HEK293 (cell line): ENCODE results near the gene LETM1.

Experiments
- CTCF ChIA-PET: fragments of 350-600 bp; formaldehyde crosslinking; extraction: SDS; loops from one replicate; lab custom pipeline; 2021; ENCODE audit warnings: antibody characterized with exemption; lab: Yijun Ruan, JAX
- POLR2A ChIA-PET: fragments of 300-600 bp; formaldehyde crosslinking; extraction: SDS; loops from one replicate; lab custom pipeline; 2020; ENCODE audit warnings: antibody characterized with exemption, inconsistent platforms; lab: Yijun Ruan, JAX
- H3K27ac ChIP-seq: fragments of 200-500 bp; sonication (Bioruptor generic); 2 replicates; pipeline ENCODE4 v1.5.1; 2014; ENCODE audit warnings: low read depth, low read length, control low read depth, inconsistent platforms; ENCODE audit errors: extremely low read depth
- H3K36me3 ChIP-seq, 2 experiments: fragments of 200-500 bp in 1 of 2; sonication (Bioruptor generic) in 1 of 2; 1 replicate in 1 of 2; 2 replicates in 1 of 2; pipeline ENCODE4 v1.5.1; 2014 to 2017; ENCODE audit warnings: inconsistent platforms in 2 of 2, low read length in 2 of 2; ENCODE audit not compliant: control insufficient read depth in 2 of 2, insufficient read depth in 1 of 2
- H3K4me1 ChIP-seq: fragments of 200-500 bp; sonication (Bioruptor generic); 2 replicates; pipeline ENCODE4 v1.5.1; 2014; ENCODE audit warnings: mild to moderate bottlenecking, low read length, inconsistent platforms; ENCODE audit not compliant: control insufficient read depth, insufficient read depth
- H3K4me3 ChIP-seq: 2 replicates; pipeline ENCODE4 v1.5.1; 2011; ENCODE audit warnings: low read depth, mild to moderate bottlenecking, control low read depth, low read length, moderate library complexity
- H3K9me3 ChIP-seq: fragments of 200-500 bp; sonication (Bioruptor generic); 2 replicates; pipeline ENCODE4 v1.5.1; 2014; ENCODE audit warnings: low read depth, low read length, inconsistent platforms; ENCODE audit not compliant: control insufficient read depth, insufficient read depth
- CTCF ChIP-seq: fragments of 450-650 bp; formaldehyde crosslinking; IDR thresholded peaks from 2 replicates; pipeline ENCODE4 v1.5.1; 2016; ENCODE audit warnings: missing biosample characterization, missing genetic modification characterization
- GLIS2 ChIP-seq: fragments of 450-650 bp; formaldehyde crosslinking; IDR thresholded peaks from 2 replicates; pipeline ENCODE4 v1.5.1; 2016; ENCODE audit warnings: missing biosample characterization, missing genetic modification characterization
- HIC1 ChIP-seq: fragments of 450-650 bp; formaldehyde crosslinking; IDR thresholded peaks from 2 replicates; pipeline ENCODE4 v1.5.1; 2016; ENCODE audit warnings: missing biosample characterization, missing genetic modification characterization
- KLF10 ChIP-seq: fragments of 450-650 bp; IDR thresholded peaks from 2 replicates; pipeline ENCODE4 v1.5.1; 2018; ENCODE audit warnings: missing biosample characterization, mild to moderate bottlenecking, missing genetic modification characterization
- ZBTB17 ChIP-seq: fragments of 450-650 bp; formaldehyde crosslinking; IDR thresholded peaks from 2 replicates; pipeline ENCODE4 v1.5.1; 2016; ENCODE audit warnings: missing biosample characterization, missing genetic modification characterization
- ZBTB48 ChIP-seq: fragments of 450-650 bp; formaldehyde crosslinking; IDR thresholded peaks from 2 replicates; pipeline ENCODE4 v1.5.1; 2016; ENCODE audit warnings: missing biosample characterization, missing genetic modification characterization
- ZBTB7A ChIP-seq: fragments of 450-650 bp; formaldehyde crosslinking; IDR thresholded peaks from 2 replicates; pipeline ENCODE4 v1.5.1; 2016; ENCODE audit warnings: low read depth, missing biosample characterization, missing genetic modification characterization
- ZBTB8A ChIP-seq: fragments of 450-650 bp; formaldehyde crosslinking; IDR thresholded peaks from 2 replicates; pipeline ENCODE4 v1.5.1; 2016; ENCODE audit warnings: missing biosample characterization, missing genetic modification characterization
- ZFP37 ChIP-seq: fragments of 450-650 bp; formaldehyde crosslinking; IDR thresholded peaks from 2 replicates; pipeline ENCODE4 v1.5.1; 2016; ENCODE audit warnings: missing biosample characterization, missing genetic modification characterization
- ZNF10 ChIP-seq: fragments of 450-650 bp; formaldehyde crosslinking; IDR thresholded peaks from 2 replicates; pipeline ENCODE4 v1.5.1; 2017; ENCODE audit warnings: missing biosample characterization, missing genetic modification characterization
- ZNF391 ChIP-seq: fragments of 450-650 bp; formaldehyde crosslinking; IDR thresholded peaks from 2 replicates; pipeline ENCODE4 v1.5.1; 2016; ENCODE audit warnings: low read depth, missing biosample characterization, missing genetic modification characterization, borderline replicate concordance
- ZNF423 ChIP-seq: fragments of 450-650 bp; formaldehyde crosslinking; IDR thresholded peaks from 2 replicates; pipeline ENCODE4 v1.5.1; 2016; ENCODE audit warnings: missing biosample characterization, missing genetic modification characterization
- ZNF501 ChIP-seq: fragments of 450-650 bp; formaldehyde crosslinking; IDR thresholded peaks from 2 replicates; pipeline ENCODE4 v1.5.1; 2016; ENCODE audit warnings: missing biosample characterization, missing genetic modification characterization
- ZNF600 ChIP-seq: fragments of 450-650 bp; formaldehyde crosslinking; IDR thresholded peaks from 2 replicates; pipeline ENCODE4 v1.5.1; 2016; ENCODE audit warnings: missing biosample characterization, missing genetic modification characterization
- ZNF654 ChIP-seq: fragments of 450-650 bp; formaldehyde crosslinking; IDR thresholded peaks from 2 replicates; pipeline ENCODE4 v1.5.1; 2016; ENCODE audit warnings: low read depth, missing biosample characterization, missing genetic modification characterization
- ZNF704 ChIP-seq: fragments of 450-650 bp; formaldehyde crosslinking; IDR thresholded peaks from 2 replicates; pipeline ENCODE4 v1.5.1; 2016; ENCODE audit warnings: missing biosample characterization, missing genetic modification characterization
- ZSCAN30 ChIP-seq: fragments of 450-650 bp; IDR thresholded peaks from 2 replicates; pipeline ENCODE4 v1.5.1; 2018; ENCODE audit warnings: missing biosample characterization, mild to moderate bottlenecking, missing genetic modification characterization, moderate library complexity
- ZXDB ChIP-seq: fragments of 450-650 bp; formaldehyde crosslinking; IDR thresholded peaks from 2 replicates; pipeline ENCODE4 v1.5.1; 2016; ENCODE audit warnings: missing biosample characterization, missing genetic modification characterization

Gene LETM1

GRCh38 chr4:1809754-1810502, 46.0 kb downstream of the LETM1 start:
- POLR2A ChIA-PET, result interaction anchor here (2.8 kb wide), 1 partner anchor 61 kb away, joined by 7 read pairs; no protein-coding TSS in a partner anchor
- TF ChIP-seq ZNF704 (no peak), ZBTB8A (tag by site-specific recombination) (peak; percentile 76), ZSCAN30 (peak; percentile 49; the same call in 1 of the 2 replicates), ZNF423 (tag by site-specific recombination) (peak; percentile 64), ZNF10 (0 out of 2 replicates have a peak, but pooled peaks have one; percentile 33), CTCF (tag by site-specific recombination) (peak; percentile 95), KLF10 (tag by site-specific recombination) (no peak), ZNF600 (tag by site-specific recombination) (no peak), GLIS2 (tag by site-specific recombination) (peak; percentile 66), ZBTB7A (tag by site-specific recombination) (0 out of 2 replicates have a peak, but pooled peaks have one; percentile 29), ZNF501 (0 out of 2 replicates have a peak, but pooled peaks have one; percentile 36), ZBTB17 (tag by site-specific recombination) (0 out of 2 replicates have a peak, but pooled peaks have one; percentile 12), ZFP37 (tag by site-specific recombination) (no peak), HIC1 (tag by site-specific recombination) (peak; percentile 92), ZNF391 (tag by site-specific recombination) (0 out of 2 replicates have a peak, but pooled peaks have one; percentile 41), ZXDB (tag by site-specific recombination) (0 out of 2 replicates have a peak, but pooled peaks have one; percentile 25), ZNF654 (peak; percentile 62), ZBTB48 (tag by site-specific recombination) (peak; percentile 59; the same call in 1 of the 2 replicates)
- TF ChIP-seq, all 188 proteins: peak for 14
- CTCF ChIA-PET, result interaction anchor here (0.6 to 7.9 kb wide), 18 partner anchors 8 to 148 kb away, joined by 3 to 148 read pairs (median 5); no protein-coding TSS in a partner anchor

More at GRCh38 chr4:1809754-1810502, 46.0 kb downstream of the LETM1 start:
- H3K4me3 ChIP-seq, result no peak overlapping the region
- H3K4me1 ChIP-seq, result no peaks in the 10 kb centered on the region
- H3K36me3 ChIP-seq, result peaks cover 0 to 50% of the 10 kb centered on the region in 2 experiments; a peak in 1 of 3 replicates
- H3K9me3 ChIP-seq, result no peaks in the 10 kb centered on the region
- H3K27ac ChIP-seq, result no peak overlapping the region
